B cell (primary cell): ENCODE measurements around the gene EYS.

Experiments used
- EZH2 ChIP-seq: IDR thresholded peaks from 2 replicates; pipeline ENCODE4 v1.6.1; 2012; ENCODE audit warnings: borderline replicate concordance, low read depth, mild to moderate bottlenecking, moderate library complexity, low read length; ENCODE audit not compliant: insufficient read depth, poor library complexity, severe bottlenecking
- TF ChIP-seq, protein P1 (sequence below): fragments of 200-600 bp; IDR thresholded peaks from one replicate; pipeline ENCODE4 v1.8.0; 2022; ENCODE audit warnings: antibody characterized with exemption, mild to moderate bottlenecking

DNA sequence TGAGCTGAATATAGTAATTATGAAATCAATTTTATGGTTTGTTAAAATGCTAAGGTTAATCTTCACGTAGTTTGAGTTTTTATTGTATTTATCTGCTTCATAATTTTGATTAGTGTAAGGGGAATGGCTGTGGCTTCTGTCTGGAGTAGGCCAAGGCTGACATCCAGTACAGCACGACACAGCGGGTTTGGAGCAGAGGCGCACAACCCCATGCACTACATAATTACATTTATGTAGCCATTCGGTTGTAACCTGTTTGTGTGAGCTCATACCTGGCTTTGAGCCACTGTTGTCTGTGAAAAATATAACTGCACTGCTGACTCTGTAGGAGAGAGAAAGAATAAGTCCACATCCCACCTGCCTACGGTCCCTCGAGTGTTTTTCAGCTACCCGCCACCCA, 615.5 kb downstream of the EYS start:
- no peak for TF ChIP-seq EZH2
- TF ChIP-seq, protein P1, sequence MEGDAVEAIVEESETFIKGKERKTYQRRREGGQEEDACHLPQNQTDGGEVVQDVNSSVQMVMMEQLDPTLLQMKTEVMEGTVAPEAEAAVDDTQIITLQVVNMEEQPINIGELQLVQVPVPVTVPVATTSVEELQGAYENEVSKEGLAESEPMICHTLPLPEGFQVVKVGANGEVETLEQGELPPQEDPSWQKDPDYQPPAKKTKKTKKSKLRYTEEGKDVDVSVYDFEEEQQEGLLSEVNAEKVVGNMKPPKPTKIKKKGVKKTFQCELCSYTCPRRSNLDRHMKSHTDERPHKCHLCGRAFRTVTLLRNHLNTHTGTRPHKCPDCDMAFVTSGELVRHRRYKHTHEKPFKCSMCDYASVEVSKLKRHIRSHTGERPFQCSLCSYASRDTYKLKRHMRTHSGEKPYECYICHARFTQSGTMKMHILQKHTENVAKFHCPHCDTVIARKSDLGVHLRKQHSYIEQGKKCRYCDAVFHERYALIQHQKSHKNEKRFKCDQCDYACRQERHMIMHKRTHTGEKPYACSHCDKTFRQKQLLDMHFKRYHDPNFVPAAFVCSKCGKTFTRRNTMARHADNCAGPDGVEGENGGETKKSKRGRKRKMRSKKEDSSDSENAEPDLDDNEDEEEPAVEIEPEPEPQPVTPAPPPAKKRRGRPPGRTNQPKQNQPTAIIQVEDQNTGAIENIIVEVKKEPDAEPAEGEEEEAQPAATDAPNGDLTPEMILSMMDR = no peak
